Transverse colon (tissue), 4 donors: ENCODE data around the gene TAF4. TPM values are rescaled to one million over a fixed set of nuclear protein-coding genes. Genes with fewer than 3 reads are reported as not detected.
A peak's percentile ranks its signal among the peaks of the same experiment; 100 is the strongest.

Experiments
- DNase-seq: peaks from one replicate; pipeline ENCODE4 v3.0.0-alpha.2; 2019
- H3K27ac ChIP-seq, 4 donors: fragments of 200-600 bp; sonication (generic); 2 replicates each; pipeline ENCODE4 v1.5.1; 2016 to 2018; ENCODE audit warnings: inconsistent platforms in 4 of 4
- H3K27me3 ChIP-seq: fragments of 200-600 bp; sonication (generic); 2 replicates; pipeline ENCODE4 v1.5.1; 2017; ENCODE audit warnings: inconsistent platforms
- H3K36me3 ChIP-seq, 4 donors: fragments of 200-600 bp; sonication (generic); 2 replicates each; pipeline ENCODE4 v1.5.1; 2017 to 2019; ENCODE audit warnings: inconsistent platforms in 4 of 4
- H3K4me1 ChIP-seq, 4 donors: fragments of 200-600 bp; sonication (generic); 2 replicates each; pipeline ENCODE4 v1.5.1; 2017 to 2020; ENCODE audit warnings: inconsistent platforms in 4 of 4
- H3K4me3 ChIP-seq, 4 donors: fragments of 200-600 bp; sonication (generic); 1 replicate in 1 of 4; 2 replicates in 3 of 4; pipeline versions ENCODE4 v1.5.1 to v1.6.1; 2017 to 2019; ENCODE audit warnings: inconsistent platforms in 4 of 4
- H3K9me3 ChIP-seq, 2 donors: fragments of 200-600 bp; sonication (generic); 2 replicates each; pipeline ENCODE4 v1.5.1; 2017 to 2019; ENCODE audit warnings: inconsistent platforms in 2 of 2
- CTCF ChIP-seq, 5 experiments: fragments of 200-600 bp in 3 of 5; fragments of 450-650 bp in 2 of 5; sonication (generic) in 3 of 5; IDR thresholded peaks; 1 replicate in 2 of 5; 2 replicates in 3 of 5; pipeline ENCODE4 v1.5.1; 2016 to 2017; ENCODE audit warnings: antibody characterized with exemption in 5 of 5, inconsistent platforms in 3 of 5, mild to moderate bottlenecking in 2 of 5, moderate library complexity in 1 of 5
- EP300 ChIP-seq: sonication (generic); formaldehyde crosslinking; IDR thresholded peaks from one replicate; pipeline ENCODE4 v1.6.1; 2017; ENCODE audit warnings: antibody characterized with exemption, low read depth
- POLR2A ChIP-seq: fragments of 450-650 bp; IDR thresholded peaks from one replicate; pipeline ENCODE4 v1.6.1; 2016; ENCODE audit warnings: antibody characterized with exemption, mild to moderate bottlenecking, moderate library complexity
- POLR2AphosphoS5 ChIP-seq, 3 donors: sonication (generic); formaldehyde crosslinking; IDR thresholded peaks; one replicate each; pipeline ENCODE4 v1.6.1; 2016; ENCODE audit warnings: antibody characterized with exemption in 3 of 3
- WGBS, 2 donors: methylation state at CpG; one replicate each; pipeline ENCODE4 v1.1.5; 2018; ENCODE audit warnings: low coverage in 1 of 2; 5-methylcytosine and 5-hydroxymethylcytosine counted together
- in situ Hi-C, 4 donors: fragments of 200-750 bp; cut with MboI; loops; one replicate each; pipeline versions ENCODE4 v1.15.0 to v1.15.1; 2017; ENCODE audit warnings: low sequenced_read_pairs in 3 of 4, low pct_ligation_motif_present in 1 of 4, low pct_unique_long_range_greater_than_20kb in 1 of 4
- intact Hi-C: fragments of 100-400 bp; cut with DNase I; formaldehyde crosslinking; loops from one replicate; pipeline ENCODE4 v1.15.1; 2023; ENCODE audit warnings: low total_unique reads
- total RNA-seq, 4 donors: library from RNA; depleted of rRNA; stranded (reverse); fragments of >200 nt; gene quantifications; one replicate each; pipeline ENCODE4 v1.1.0, GENCODE V29; 2016

The TAF4 gene, protein sequence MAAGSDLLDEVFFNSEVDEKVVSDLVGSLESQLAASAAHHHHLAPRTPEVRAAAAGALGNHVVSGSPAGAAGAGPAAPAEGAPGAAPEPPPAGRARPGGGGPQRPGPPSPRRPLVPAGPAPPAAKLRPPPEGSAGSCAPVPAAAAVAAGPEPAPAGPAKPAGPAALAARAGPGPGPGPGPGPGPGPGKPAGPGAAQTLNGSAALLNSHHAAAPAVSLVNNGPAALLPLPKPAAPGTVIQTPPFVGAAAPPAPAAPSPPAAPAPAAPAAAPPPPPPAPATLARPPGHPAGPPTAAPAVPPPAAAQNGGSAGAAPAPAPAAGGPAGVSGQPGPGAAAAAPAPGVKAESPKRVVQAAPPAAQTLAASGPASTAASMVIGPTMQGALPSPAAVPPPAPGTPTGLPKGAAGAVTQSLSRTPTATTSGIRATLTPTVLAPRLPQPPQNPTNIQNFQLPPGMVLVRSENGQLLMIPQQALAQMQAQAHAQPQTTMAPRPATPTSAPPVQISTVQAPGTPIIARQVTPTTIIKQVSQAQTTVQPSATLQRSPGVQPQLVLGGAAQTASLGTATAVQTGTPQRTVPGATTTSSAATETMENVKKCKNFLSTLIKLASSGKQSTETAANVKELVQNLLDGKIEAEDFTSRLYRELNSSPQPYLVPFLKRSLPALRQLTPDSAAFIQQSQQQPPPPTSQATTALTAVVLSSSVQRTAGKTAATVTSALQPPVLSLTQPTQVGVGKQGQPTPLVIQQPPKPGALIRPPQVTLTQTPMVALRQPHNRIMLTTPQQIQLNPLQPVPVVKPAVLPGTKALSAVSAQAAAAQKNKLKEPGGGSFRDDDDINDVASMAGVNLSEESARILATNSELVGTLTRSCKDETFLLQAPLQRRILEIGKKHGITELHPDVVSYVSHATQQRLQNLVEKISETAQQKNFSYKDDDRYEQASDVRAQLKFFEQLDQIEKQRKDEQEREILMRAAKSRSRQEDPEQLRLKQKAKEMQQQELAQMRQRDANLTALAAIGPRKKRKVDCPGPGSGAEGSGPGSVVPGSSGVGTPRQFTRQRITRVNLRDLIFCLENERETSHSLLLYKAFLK
- total RNA-seq: 10 to 100 TPM; 18.9 to 39.5 (median 24.3) TPM

GRCh38 chr20:62065674-62066338 lies at the start of gene TAF4:
TSS of gene TAF4 (minus strand) at chr20:62065881. CDS start at chr20:62065810, 71 bp downstream.
- WGBS, 2 donors: 0% methylated on average over 26 of the region's 116 CpGs; no CpG with 5 or more reads in 1 of the 2 donors
- Histone ChIP-seq H3K9me3 (no peaks in the 10 kb centered on the region), H3K27me3 (no peaks in the 10 kb centered on the region), H3K27ac (peak within 1 kb of the TSS; percentile 89 to 96 (median 92)), H3K36me3 (no peaks in the 10 kb centered on the region), H3K4me3 (peak within 1 kb of the TSS; percentile 58 to 73 (median 67)), H3K4me1 (peaks cover 41 to 64% (median 49%) of the 10 kb centered on the region in 4 donors)
- peak; percentile 81 for DNase-seq
- in situ Hi-C loops (loop anchor here in 2 of 4 donors (10.0 kb wide), 1 partner anchor 59 kb away; the partner anchor contains the start of gene LSM14B (in 2 of the 2)), intact Hi-C loops (loop anchor here (5.0 kb wide), 1 partner anchor 56 kb away; the partner anchor contains the start of gene LSM14B)
- TF ChIP-seq EP300 (no peak), POLR2A (peak; percentile 1), CTCF (IDR thresholded peaks at IDR 0.05) (no peak), POLR2AphosphoS5 (IDR thresholded peaks at IDR 0.05) (peak; percentile 92 to 93 (median 92))

- no peak for DNase-seq
- Histone ChIP-seq H3K36me3 (no peaks in the 10 kb centered on the region), H3K27me3 (peaks cover 5% of the 10 kb centered on the region), H3K9me3 (peaks cover 22 to 27% of the 10 kb centered on the region in 2 donors), H3K4me1 (no peaks in the 10 kb centered on the region), H3K4me3 (no peak overlapping the region), H3K27ac (no peak overlapping the region)
- TF ChIP-seq POLR2AphosphoS5 (IDR thresholded peaks at IDR 0.05): no peak
- no peak for TF ChIP-seq POLR2A
- no peak for TF ChIP-seq CTCF (IDR thresholded peaks at IDR 0.05)
- no peak for TF ChIP-seq EP300
- WGBS, 2 donors: 51% methylated on average over 8 of the region's 8 CpGs; no CpG with 5 or more reads in 1 of the 2 donors
- in situ Hi-C loops: no loop called here
- intact Hi-C loops: no loop called here
Measured at GRCh38 chr20:62114894-62115293, 49.2 kb upstream of the TAF4 start.

GRCh38 chr20:62112368-62112767 lies 46.7 kb upstream of the TAF4 start:
- WGBS, 2 donors: 98% methylated on average over 6 of the region's 6 CpGs; no CpG with 5 or more reads in 1 of the 2 donors

More at GRCh38 chr20:62112368-62112767, 46.7 kb upstream of the TAF4 start:
- H3K4me1 ChIP-seq: no peaks in the 10 kb centered on the region
- peaks cover 44 to 46% of the 10 kb centered on the region in 2 donors for H3K9me3 ChIP-seq
- H3K4me3 ChIP-seq: no peak overlapping the region
- H3K27ac ChIP-seq: no peak overlapping the region
- intact Hi-C loops (no loop called here), in situ Hi-C loops (no loop called here)
- H3K36me3 ChIP-seq: no peaks in the 10 kb centered on the region
- no peak for DNase-seq
- TF ChIP-seq POLR2AphosphoS5 (IDR thresholded peaks at IDR 0.05): no peak
- TF ChIP-seq POLR2A: no peak
- TF ChIP-seq CTCF (IDR thresholded peaks at IDR 0.05): no peak
- no peak for TF ChIP-seq EP300
- peaks cover 5% of the 10 kb centered on the region for H3K27me3 ChIP-seq
